Measurements from ENCODE around the gene PCYOX1L.

PCYOX1L gene

DNA sequence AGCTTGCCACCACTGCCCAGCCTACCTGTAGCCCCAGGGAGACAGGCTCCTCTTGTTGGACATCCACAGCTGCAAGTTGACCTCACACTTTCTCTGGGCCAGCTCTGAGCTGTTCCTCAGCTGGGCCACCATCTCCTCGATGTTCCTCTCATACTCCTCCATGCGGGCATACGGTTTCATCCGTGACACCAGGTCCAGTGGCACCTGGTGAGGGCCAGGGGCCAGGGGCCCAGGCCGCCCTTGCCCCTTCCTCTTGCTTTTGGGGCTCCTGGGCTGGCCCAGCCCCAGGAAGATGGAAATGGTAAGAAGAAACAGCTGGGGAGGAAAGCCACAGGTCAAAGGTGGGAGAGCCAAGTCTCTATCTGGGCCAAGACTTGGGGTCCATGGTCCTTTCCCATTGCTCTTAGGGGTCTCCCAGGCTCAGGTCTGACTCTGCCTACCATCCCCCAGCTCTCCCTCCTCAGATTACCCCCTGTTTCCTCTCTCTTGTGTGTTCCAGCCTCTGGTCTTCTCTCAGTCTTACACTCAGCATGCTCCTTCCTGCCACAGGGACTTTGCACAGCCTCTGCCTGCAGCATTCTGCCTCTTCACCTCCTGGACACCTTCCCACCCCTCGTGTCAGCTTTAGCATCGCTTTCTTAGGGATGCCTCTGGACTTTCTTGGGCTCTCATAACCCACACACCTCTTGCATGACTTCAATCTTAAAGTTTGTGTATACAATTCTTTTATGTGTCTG lies 19.0 kb downstream of the PCYOX1L start:
- no peaks in the 10 kb centered on the region for H3K4me1 ChIP-seq (ENCODE audit: insufficient read depth, low read length)
- no peaks in the 10 kb centered on the region for H3K9me3 ChIP-seq (ENCODE audit: low read length)
- H3K4me3 ChIP-seq (ENCODE audit: low read length) = no peak overlapping the region
- H2AFZ ChIP-seq (ENCODE audit: low read depth, low read length) = no peak overlapping the region
- no peaks in the 10 kb centered on the region for H3K36me3 ChIP-seq (ENCODE audit: insufficient read depth, low read length)
- H3K27me3 ChIP-seq (ENCODE audit: insufficient read depth, low read length) = no peaks in the 10 kb centered on the region

DNA sequence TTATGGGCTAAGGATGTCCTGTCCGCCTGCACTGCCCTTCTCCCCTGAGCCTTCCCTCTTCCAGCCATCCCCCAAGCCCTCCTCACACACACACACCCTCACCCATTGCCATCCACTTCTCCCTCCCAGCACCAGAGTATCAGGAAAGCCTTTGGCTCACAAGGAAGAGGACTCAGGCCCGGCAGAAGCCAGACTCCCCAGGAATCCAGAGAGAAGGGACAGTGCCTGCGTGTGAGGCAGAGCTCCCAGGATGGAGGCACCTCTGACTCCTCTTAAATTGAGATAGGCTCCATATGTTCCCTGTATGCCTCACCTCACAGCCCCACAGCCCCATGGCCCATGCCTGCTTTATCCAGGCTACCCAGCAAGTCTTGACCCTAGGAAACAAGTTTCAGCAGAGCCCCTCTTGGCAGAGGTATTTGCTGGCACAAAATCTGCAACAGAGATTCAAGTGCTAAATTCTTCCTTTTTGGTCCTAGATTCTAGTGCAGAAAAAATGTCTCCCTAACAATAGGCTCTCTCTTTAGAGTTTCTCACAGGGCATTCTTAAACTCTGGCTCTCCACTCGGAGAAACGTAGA lies 20.5 kb downstream of the PCYOX1L start:
- H3K4me1 ChIP-seq (ENCODE audit: insufficient read depth, low read length) = no peaks in the 10 kb centered on the region
- H3K4me3 ChIP-seq (ENCODE audit: low read length) = no peak overlapping the region
- H2AFZ ChIP-seq (ENCODE audit: low read depth, low read length) = no peak overlapping the region
- no peaks in the 10 kb centered on the region for H3K27me3 ChIP-seq (ENCODE audit: insufficient read depth, low read length)
- no peaks in the 10 kb centered on the region for H3K9me3 ChIP-seq (ENCODE audit: low read length)
- no peaks in the 10 kb centered on the region for H3K36me3 ChIP-seq (ENCODE audit: insufficient read depth, low read length)

DNA sequence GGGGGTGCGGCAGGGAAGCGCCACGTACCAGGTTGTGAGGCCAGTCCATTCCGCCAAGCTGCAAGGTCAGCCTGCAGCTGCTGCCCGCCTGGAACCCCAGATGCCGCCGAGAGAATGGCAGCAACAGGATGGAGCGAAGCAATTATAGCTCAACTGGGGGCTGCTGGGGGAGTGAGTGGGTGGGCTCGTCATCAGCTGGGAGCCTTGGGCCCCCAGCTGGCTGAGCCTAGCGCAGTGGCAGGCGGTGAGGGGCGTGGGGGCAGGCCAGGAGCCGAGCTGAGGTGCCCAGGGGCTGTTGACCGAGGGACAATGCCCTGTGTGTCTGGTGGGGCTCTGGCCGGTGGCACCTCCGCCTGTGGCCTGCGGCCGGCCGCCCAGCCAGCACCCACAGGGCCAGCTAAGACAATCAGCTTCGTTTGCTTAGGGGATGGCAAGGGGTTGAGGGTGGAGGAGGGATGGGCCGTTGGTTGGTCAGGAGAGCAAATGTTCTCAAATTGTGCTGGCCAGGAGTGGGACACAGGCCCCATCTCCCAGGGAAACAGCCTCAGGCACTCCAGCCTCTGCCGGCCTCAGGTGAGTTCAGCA lies 21.4 kb downstream of the PCYOX1L start, which contains the start of gene IL17B:
IL17B (minus strand) TSS at position 116 of the 585 bp plus-strand sequence; CDS start at position 49, 67 bp downstream.
- H2AFZ ChIP-seq (ENCODE audit: low read depth, low read length) = no peak within 1 kb of the TSS
- no peaks in the 10 kb centered on the region for H3K27me3 ChIP-seq (ENCODE audit: insufficient read depth, low read length)
- H3K4me1 ChIP-seq (ENCODE audit: insufficient read depth, low read length) = no peaks in the 10 kb centered on the region
- no peaks in the 10 kb centered on the region for H3K9me3 ChIP-seq (ENCODE audit: low read length)
- H3K4me3 ChIP-seq (ENCODE audit: low read length) = no peak within 1 kb of the TSS
- H3K36me3 ChIP-seq (ENCODE audit: insufficient read depth, low read length) = no peaks in the 10 kb centered on the region

DNA sequence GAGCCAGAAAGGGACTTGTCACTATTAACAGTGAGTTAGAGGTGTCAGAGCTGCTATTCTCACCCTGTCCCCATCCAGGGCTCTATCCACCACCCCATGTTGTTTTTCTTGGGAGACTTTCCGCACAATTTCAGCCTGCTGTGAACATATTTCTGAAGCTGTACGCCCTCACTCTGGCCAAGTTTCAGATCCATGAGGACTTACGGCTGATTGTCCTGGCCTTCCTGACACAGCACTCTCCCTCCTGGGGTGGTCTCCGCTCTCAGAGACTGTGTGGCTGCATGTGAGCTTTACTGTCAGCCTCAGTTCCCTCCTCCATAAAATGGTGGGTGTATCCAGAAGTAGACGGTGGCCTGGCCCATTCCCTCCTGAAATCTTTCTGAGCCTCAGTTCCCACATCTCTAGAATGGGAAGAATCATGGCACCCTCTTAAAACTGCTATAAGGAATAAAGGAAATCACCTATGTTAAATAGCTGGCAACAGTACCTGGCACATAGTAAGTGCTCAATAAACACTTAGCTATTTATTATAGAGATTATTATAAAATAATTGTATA lies 22.1 kb downstream of the PCYOX1L start:
- Histone ChIP-seq H3K9me3 (ENCODE audit: low read length) (no peaks in the 10 kb centered on the region), H3K36me3 (ENCODE audit: insufficient read depth, low read length) (no peaks in the 10 kb centered on the region), H3K4me1 (ENCODE audit: insufficient read depth, low read length) (no peaks in the 10 kb centered on the region), H2AFZ (ENCODE audit: low read depth, low read length) (no peak overlapping the region), H3K27me3 (ENCODE audit: insufficient read depth, low read length) (no peaks in the 10 kb centered on the region), H3K4me3 (ENCODE audit: low read length) (no peak overlapping the region)

DNA sequence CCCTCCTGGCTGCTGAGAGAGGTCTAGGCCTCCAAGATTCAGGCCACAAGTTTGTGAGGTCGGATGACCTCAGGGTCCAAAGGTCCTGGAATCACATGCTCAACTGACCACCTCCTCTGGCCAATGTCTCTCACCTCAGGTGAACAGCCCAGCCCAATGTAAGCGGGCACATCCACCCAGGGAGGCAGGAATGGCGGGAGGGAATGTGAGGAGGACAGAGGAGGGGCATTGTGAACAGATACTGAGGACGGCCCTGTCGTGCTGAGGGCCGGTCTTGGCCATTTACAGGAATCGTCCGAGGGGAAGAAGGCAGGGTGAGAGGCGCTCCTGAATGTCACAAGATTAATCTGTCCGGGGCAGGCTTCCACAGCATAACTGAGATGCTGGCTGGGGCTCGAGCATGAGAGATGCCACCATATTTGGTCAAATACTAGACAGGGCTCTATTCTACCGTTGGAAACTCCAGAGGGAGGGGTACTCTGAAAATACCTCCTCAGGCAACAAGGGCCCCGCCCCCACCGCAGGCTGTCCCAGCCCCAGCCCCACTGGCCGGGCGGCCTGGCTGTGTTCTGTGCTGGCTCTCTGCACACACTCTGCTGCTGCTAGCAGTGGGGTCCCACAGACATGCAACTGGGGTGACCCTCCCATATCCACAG lies 22.7 kb downstream of the PCYOX1L start:
- Histone ChIP-seq H3K4me1 (ENCODE audit: insufficient read depth, low read length) (no peaks in the 10 kb centered on the region), H3K36me3 (ENCODE audit: insufficient read depth, low read length) (no peaks in the 10 kb centered on the region), H3K9me3 (ENCODE audit: low read length) (no peaks in the 10 kb centered on the region), H3K4me3 (ENCODE audit: low read length) (no peak overlapping the region), H2AFZ (ENCODE audit: low read depth, low read length) (no peak overlapping the region), H3K27me3 (ENCODE audit: insufficient read depth, low read length) (no peaks in the 10 kb centered on the region)

DNA sequence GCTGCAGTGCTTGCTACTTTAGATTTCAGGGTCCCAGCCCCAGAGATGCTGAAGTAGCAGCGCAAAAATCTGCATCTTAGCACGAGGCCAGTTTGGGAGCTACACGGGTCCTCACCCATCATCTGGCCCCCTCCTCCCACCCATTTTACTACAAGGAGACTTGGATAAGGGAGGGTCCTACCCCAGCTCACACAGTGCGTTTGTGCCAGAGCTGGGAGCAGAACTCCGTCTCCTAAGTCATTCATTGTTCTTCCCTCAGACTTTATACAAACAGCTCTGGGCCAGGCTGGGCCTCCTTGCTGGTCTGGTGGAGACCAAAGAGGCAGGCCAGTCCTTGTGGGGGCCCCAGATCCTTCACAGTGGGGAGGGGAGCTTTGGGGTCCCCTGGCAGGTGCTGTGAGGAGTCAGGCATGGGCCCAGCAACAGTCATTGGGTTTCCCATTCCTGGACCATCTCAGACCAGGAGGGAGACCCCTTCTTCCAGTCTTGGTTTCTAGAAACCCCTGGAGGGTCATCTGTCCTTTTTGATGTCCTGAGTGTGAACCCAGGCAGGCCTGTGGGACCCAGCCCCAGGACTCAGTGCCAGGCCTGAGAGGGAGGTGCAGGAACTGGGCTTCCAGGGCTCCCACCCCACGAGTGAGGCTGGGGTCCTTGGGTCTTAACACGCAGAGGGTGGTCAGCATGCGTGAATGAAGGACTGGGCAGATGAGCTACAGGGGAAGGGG lies 23.6 kb downstream of the PCYOX1L start:
- Histone ChIP-seq H3K9me3 (ENCODE audit: low read length) (no peaks in the 10 kb centered on the region), H2AFZ (ENCODE audit: low read depth, low read length) (no peak overlapping the region), H3K4me1 (ENCODE audit: insufficient read depth, low read length) (no peaks in the 10 kb centered on the region), H3K36me3 (ENCODE audit: insufficient read depth, low read length) (no peaks in the 10 kb centered on the region), H3K4me3 (ENCODE audit: low read length) (no peak overlapping the region), H3K27me3 (ENCODE audit: insufficient read depth, low read length) (no peaks in the 10 kb centered on the region)

DNA sequence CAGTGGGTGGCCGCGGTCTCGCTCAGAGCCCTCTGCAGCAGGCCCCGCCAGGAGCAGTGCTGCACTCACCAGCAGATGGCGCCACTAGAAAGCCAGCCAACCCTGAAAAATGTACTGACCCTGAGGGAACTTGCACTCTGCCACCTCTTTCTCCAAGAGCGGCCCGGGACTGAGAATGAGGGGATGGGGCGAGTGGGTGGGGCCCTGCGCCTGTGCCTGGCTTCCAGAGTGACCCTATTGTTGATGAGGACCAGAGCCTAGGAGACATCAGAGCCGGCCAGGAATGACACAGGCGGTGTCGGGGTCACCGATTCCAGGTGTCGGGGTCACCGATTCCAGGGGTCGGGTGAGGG lies 24.1 kb downstream of the PCYOX1L start:
- H3K36me3 ChIP-seq (ENCODE audit: insufficient read depth, low read length) = no peaks in the 10 kb centered on the region
- H3K4me1 ChIP-seq (ENCODE audit: insufficient read depth, low read length) = no peaks in the 10 kb centered on the region
- H3K27me3 ChIP-seq (ENCODE audit: insufficient read depth, low read length) = no peaks in the 10 kb centered on the region
- H2AFZ ChIP-seq (ENCODE audit: low read depth, low read length) = no peak overlapping the region
- no peaks in the 10 kb centered on the region for H3K9me3 ChIP-seq (ENCODE audit: low read length)
- H3K4me3 ChIP-seq (ENCODE audit: low read length) = no peak overlapping the region

DNA sequence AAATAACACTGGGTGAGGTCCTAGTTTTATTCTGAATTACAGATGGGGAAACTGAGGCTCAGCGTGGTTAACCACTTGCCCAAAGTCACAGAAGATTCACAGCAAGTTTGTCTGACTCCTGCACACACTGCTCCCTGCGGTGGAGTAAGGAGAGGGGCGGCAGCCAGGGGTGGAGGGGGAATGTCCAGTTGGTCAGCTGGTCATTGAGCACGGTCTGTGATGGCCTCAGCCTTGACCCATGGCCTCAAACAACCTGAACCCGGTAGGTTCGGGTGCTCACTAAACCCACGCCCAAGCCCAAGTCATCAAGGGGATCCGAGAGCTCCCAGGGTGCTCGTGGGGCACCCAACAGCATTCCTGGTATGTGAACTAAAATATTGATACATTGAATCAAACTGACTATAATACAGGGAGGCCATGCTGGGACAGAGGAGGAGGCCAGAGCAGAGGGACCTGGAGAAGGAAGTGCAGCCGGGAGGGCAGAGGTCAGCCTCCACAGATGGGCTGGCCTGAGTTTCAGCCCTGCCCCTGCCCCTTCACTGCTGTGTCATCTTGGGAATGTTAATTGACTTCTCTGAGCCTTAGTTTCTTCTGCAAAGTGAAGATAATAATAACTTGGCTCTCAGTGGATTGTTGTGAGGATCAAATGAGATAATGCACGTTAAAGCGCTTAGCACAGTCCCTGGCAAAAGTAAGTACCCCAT lies 24.8 kb downstream of the PCYOX1L start:
- Histone ChIP-seq H2AFZ (ENCODE audit: low read depth, low read length) (no peak overlapping the region), H3K36me3 (ENCODE audit: insufficient read depth, low read length) (no peaks in the 10 kb centered on the region), H3K9me3 (ENCODE audit: low read length) (no peaks in the 10 kb centered on the region), H3K27me3 (ENCODE audit: insufficient read depth, low read length) (no peaks in the 10 kb centered on the region), H3K4me1 (ENCODE audit: insufficient read depth, low read length) (no peaks in the 10 kb centered on the region), H3K4me3 (ENCODE audit: low read length) (no peak overlapping the region)

DNA sequence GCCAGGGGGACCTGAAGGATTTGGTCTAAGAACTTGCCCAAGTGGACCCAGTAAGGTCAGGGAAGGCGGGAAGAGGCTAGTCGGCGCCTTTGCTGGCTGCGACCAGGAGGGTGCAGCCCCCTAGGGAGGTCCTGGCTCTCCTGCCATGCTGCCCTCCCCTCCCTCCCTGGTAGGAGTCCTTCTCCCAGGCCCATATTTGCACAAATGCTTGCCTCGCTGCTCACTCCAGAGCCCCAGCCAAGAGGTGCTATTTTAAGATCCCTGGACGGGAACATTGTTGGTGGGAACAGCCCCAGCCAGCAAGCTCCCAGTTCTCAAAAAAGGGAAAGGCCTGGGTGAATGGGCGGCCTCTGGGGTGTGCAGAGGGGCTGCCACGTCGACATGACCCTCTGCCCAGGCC lies 25.6 kb downstream of the PCYOX1L start:
- no peaks in the 10 kb centered on the region for H3K36me3 ChIP-seq (ENCODE audit: insufficient read depth, low read length)
- no peaks in the 10 kb centered on the region for H3K4me1 ChIP-seq (ENCODE audit: insufficient read depth, low read length)
- H2AFZ ChIP-seq (ENCODE audit: low read depth, low read length) = no peak overlapping the region
- H3K4me3 ChIP-seq (ENCODE audit: low read length) = no peak overlapping the region
- no peaks in the 10 kb centered on the region for H3K9me3 ChIP-seq (ENCODE audit: low read length)
- no peaks in the 10 kb centered on the region for H3K27me3 ChIP-seq (ENCODE audit: insufficient read depth, low read length)

DNA sequence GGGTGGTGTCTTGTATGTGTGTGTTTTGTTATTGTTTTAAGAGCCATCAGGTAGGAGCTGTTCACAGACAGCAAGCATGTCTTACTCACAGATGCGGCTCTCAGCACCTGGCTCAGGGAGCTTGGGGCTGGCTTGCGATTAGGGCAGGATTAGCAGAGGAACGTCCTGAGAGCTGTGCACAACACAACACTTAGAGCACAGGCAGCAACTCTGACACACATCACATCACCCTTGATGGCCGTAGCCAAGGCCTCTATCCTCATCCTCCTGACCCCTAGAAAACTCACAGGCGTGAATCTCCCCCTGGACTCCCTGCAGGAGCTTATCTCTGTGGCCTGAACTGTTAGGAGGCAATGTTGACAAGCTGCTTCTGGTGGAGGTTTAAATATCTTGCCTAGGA lies 28.3 kb downstream of the PCYOX1L start:
- Histone ChIP-seq H2AFZ (ENCODE audit: low read depth, low read length) (no peak overlapping the region), H3K4me3 (ENCODE audit: low read length) (no peak overlapping the region), H3K27me3 (ENCODE audit: insufficient read depth, low read length) (no peaks in the 10 kb centered on the region), H3K9me3 (ENCODE audit: low read length) (no peaks in the 10 kb centered on the region), H3K4me1 (ENCODE audit: insufficient read depth, low read length) (no peaks in the 10 kb centered on the region), H3K36me3 (ENCODE audit: insufficient read depth, low read length) (no peaks in the 10 kb centered on the region)

DNA sequence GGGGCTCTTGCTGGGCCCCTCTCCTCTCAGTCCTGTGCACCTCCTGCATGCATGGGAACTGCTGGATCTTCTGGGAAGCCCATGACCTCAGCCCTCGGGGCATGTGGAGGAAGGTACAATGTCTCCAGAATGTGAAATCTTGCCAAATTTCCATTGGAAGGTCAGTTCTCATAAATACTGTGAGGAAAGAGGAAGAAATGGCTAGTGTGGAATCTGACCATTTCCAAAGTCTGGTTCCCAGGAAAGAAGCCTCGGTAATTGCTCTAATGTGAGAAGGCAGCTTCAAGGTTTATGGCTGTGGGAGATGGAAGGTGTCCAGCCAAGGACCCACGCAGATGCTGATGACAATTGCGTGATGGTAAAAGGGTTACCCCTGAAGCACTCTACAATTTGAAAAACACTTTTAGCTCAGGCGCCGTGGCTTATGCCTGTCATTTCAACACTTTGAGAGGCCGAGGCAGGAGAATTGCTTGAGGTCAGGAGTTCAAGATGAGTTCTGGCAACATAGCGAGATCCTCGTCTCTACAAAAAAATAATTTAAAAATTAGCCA lies 29.3 kb downstream of the PCYOX1L start:
- H3K36me3 ChIP-seq (ENCODE audit: insufficient read depth, low read length) = no peaks in the 10 kb centered on the region
- H3K4me1 ChIP-seq (ENCODE audit: insufficient read depth, low read length) = no peaks in the 10 kb centered on the region
- no peak overlapping the region for H2AFZ ChIP-seq (ENCODE audit: low read depth, low read length)
- no peaks in the 10 kb centered on the region for H3K27me3 ChIP-seq (ENCODE audit: insufficient read depth, low read length)
- no peak overlapping the region for H3K4me3 ChIP-seq (ENCODE audit: low read length)
- H3K9me3 ChIP-seq (ENCODE audit: low read length) = no peaks in the 10 kb centered on the region

DNA sequence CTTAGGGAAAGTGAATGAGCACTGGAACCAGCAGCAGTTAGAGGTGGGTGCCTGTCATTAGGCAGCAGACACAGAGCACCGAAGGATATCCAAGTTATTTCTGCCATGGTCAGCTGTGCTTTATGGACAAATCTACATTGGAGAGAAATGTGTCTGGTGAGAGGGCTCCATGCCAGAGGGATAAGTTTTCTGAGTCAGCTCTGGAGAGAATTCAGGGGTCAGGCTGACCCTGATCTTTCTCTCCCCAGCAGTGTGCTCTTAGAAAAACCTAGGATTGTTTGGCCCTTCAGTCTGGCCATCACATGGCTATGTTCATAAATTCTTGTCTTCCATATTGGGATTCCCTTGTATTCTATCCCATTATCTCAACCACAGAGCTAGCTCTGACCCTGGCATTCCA lies 30.1 kb downstream of the PCYOX1L start:
- H2AFZ ChIP-seq (ENCODE audit: low read depth, low read length) = no peak overlapping the region
- no peaks in the 10 kb centered on the region for H3K9me3 ChIP-seq (ENCODE audit: low read length)
- no peaks in the 10 kb centered on the region for H3K36me3 ChIP-seq (ENCODE audit: insufficient read depth, low read length)
- no peaks in the 10 kb centered on the region for H3K4me1 ChIP-seq (ENCODE audit: insufficient read depth, low read length)
- H3K27me3 ChIP-seq (ENCODE audit: insufficient read depth, low read length) = no peaks in the 10 kb centered on the region
- no peak overlapping the region for H3K4me3 ChIP-seq (ENCODE audit: low read length)

Measured in neuron (in vitro differentiated cells).